NCI-H1930 (cell line): ENCODE results near the gene AKAP8.

Experiments
- DNase-seq, 2 experiments: peaks; one replicate each; lab custom pipeline; 2025; lab: John Stamatoyannopoulos, UW

The AKAP8 gene

GRCh38 chr19:15332311-15332996 is 47.1 kb downstream of the AKAP8 start, which contains the start of gene BRD4:
Gene BRD4, minus strand, starts transcription at chr19:15332539. Its CDS starts 59,440 bp downstream, at chr19:15273099.
- DNase-seq: peak in 1 of 2 experiments; percentile 34

- DNase-seq: no peak
Measured at GRCh38 chr19:15331419-15332310, 47.9 kb downstream of the AKAP8 start.

- DNase-seq: no peak
Measured at GRCh38 chr19:15330801-15331418, 48.7 kb downstream of the AKAP8 start.

- DNase-seq: no peak
Measured at GRCh38 chr19:15328312-15328711, 51.3 kb downstream of the AKAP8 start.

GRCh38 chr19:15324791-15325519 is 54.6 kb downstream of the AKAP8 start:
- no peak for DNase-seq

GRCh38 chr19:15323496-15324235 is 55.9 kb downstream of the AKAP8 start:
- DNase-seq: no peak

GRCh38 chr19:15321739-15322138 is 57.8 kb downstream of the AKAP8 start:
- no peak for DNase-seq

GRCh38 chr19:15320116-15320515 is 59.5 kb downstream of the AKAP8 start:
- no peak for DNase-seq

GRCh38 chr19:15318241-15318691 is 61.3 kb downstream of the AKAP8 start:
- no peak for DNase-seq

- no peak for DNase-seq
Measured at GRCh38 chr19:15317392-15318071, 62.1 kb downstream of the AKAP8 start.

GRCh38 chr19:15316498-15316897 is 63.1 kb downstream of the AKAP8 start:
- DNase-seq: no peak

- no peak for DNase-seq
Measured at GRCh38 chr19:15315101-15315500, 64.5 kb downstream of the AKAP8 start.

GRCh38 chr19:15313649-15314279 is 65.8 kb downstream of the AKAP8 start:
- DNase-seq: no peak

GRCh38 chr19:15307169-15307568 is 72.4 kb downstream of the AKAP8 start:
- DNase-seq: no peak

- no peak for DNase-seq
Measured at GRCh38 chr19:15305582-15306334, 73.8 kb downstream of the AKAP8 start.

GRCh38 chr19:15304140-15304705 is 75.4 kb downstream of the AKAP8 start:
- no peak for DNase-seq
